ENCODE data around the gene MXRA8.
A peak's percentile ranks its signal among the peaks of the same experiment; 100 is the strongest.

The MXRA8 gene

DNA sequence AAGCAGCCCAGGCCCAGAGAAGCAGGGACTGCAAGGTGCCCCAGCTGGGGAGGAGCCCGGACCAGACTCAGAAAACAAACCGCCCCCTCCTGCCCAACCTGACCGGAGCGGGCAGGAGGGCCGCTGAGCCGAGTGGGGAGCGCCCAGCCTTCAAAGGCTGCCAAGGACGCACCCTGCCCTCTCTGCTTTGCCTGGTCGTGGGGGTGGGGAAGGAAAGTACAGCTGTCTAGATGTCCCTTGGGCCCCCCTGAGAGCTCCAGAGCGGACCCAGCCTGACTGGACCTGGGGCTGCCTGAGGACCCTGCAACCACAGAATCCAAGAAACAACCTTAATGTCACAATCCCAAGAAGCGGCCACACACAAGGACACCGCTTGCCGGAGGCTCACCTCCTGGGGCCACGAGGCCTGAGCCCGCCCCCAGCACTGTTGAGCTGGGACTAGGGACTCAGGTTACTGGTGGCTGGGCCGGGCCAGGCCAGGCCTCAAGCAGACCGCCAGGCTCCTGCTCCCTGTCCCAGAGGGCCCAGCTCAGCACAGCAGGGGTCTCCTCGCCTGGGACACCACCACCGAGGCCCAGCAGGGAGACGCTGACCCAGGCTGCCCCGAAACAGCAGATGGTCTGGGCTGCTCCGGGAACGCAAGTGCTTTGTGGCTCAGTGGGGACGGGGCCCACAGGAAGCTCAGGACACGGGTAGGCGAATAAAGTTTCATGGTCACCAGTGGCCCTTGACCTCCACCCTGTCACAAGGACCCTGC lies 10.5 kb downstream of the MXRA8 start:
- peak overlapping the region; percentile 84 for H3K4me3 ChIP-seq (ENCODE audit: control insufficient read depth, low read depth, low read length)
- DNase-seq (ENCODE audit: low read depth) = no peak
- TF ChIP-seq, protein P1, sequence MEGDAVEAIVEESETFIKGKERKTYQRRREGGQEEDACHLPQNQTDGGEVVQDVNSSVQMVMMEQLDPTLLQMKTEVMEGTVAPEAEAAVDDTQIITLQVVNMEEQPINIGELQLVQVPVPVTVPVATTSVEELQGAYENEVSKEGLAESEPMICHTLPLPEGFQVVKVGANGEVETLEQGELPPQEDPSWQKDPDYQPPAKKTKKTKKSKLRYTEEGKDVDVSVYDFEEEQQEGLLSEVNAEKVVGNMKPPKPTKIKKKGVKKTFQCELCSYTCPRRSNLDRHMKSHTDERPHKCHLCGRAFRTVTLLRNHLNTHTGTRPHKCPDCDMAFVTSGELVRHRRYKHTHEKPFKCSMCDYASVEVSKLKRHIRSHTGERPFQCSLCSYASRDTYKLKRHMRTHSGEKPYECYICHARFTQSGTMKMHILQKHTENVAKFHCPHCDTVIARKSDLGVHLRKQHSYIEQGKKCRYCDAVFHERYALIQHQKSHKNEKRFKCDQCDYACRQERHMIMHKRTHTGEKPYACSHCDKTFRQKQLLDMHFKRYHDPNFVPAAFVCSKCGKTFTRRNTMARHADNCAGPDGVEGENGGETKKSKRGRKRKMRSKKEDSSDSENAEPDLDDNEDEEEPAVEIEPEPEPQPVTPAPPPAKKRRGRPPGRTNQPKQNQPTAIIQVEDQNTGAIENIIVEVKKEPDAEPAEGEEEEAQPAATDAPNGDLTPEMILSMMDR (IDR thresholded peaks at IDR 0.05; ENCODE audit: control insufficient read depth, insufficient read depth, low read depth, low read length, missing control alignments) = no peak

DNA sequence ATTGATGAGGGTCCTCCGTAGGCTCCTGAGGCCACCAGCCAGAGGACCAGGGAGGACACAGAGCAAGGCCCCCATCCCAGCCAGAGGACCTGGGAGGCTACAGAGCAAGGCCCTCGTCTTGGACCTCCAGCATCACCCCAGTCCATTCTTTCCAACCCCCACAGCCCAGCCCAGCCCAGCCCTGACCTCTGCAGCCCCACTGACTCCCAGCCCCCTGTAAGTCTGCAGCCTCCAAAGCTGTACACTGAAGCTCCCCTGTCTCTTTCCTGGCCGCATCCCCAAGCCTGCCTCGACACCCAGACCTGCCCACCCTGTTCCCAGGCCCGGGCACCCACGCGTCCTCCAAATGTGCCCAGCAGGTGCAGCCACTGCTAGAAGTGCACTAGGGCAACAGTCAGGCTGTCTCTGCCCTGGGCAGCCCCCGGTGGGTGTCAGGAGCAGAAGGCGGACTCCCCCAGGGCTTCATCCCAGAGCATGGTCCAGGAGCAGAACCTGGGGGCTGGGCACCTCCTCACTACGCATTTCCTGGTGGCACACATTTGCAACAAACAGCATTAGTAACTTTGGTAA lies 11.2 kb downstream of the MXRA8 start:
- peak overlapping the region; percentile 84 for H3K4me3 ChIP-seq (ENCODE audit: control insufficient read depth, low read depth, low read length)
- DNase-seq (ENCODE audit: low read depth) = no peak
- TF ChIP-seq, protein P1 (IDR thresholded peaks at IDR 0.05; ENCODE audit: control insufficient read depth, insufficient read depth, low read depth, low read length, missing control alignments) = no peak

GRCh38 chr1:1346501-1346890 lies 11.9 kb downstream of the MXRA8 start:
- TF ChIP-seq, protein P1 (IDR thresholded peaks at IDR 0.05; ENCODE audit: control insufficient read depth, insufficient read depth, low read depth, low read length, missing control alignments) = no peak
- DNase-seq (ENCODE audit: low read depth) = no peak
- no peak overlapping the region for H3K4me3 ChIP-seq (ENCODE audit: control insufficient read depth, low read depth, low read length)

- no peak overlapping the region; the same call in 1 of the 2 replicates for H3K4me3 ChIP-seq (ENCODE audit: control insufficient read depth, low read depth, low read length)
- TF ChIP-seq, protein P1 (IDR thresholded peaks at IDR 0.05; ENCODE audit: control insufficient read depth, insufficient read depth, low read depth, low read length, missing control alignments) = no peak
- no peak for DNase-seq (ENCODE audit: low read depth)
These were observed 12.4 kb downstream of the MXRA8 start for GRCh38 chr1:1345860-1346500.

- TF ChIP-seq, protein P1 (IDR thresholded peaks at IDR 0.05; ENCODE audit: control insufficient read depth, insufficient read depth, low read depth, low read length, missing control alignments) = no peak
- H3K4me3 ChIP-seq (ENCODE audit: control insufficient read depth, low read depth, low read length) = no peak overlapping the region; the same call in 1 of the 2 replicates
- no peak for DNase-seq (ENCODE audit: low read depth)
These were observed 13.0 kb downstream of the MXRA8 start for GRCh38 chr1:1345384-1345783.

DNA sequence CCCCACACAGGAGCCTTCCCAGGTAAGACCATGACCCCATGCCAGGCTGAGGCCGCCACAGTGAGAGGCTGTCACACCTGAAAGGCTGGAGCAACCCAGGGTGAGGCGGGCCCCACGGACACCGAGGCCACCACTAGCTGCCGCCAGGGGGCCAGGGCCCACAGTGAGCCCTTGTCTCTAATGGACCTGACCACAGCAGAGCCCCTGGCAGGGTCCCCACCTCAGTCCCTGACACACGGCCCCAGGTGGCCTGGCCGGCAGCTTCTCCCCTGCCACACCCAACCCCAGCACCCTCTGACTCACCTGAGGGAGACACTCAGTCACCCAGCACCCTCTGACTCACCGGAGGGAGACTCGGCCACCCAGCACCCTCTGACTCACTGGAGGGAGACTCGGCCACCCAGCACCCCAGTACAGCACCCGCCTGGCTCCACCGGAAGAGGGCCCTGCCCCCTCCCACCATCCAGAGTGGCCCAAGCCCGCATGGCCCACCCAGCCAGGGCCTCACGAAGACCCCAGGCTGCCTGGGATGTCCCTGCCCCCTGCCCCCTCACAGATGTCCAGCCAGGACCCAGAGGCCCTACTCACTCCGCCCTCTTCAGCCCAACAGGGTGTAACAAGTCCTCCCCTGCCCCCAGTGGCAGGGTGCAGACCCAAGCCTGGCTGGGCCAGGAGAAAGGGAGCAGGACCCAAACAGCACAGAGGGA lies 13.5 kb downstream of the MXRA8 start:
- TF ChIP-seq, protein P1 (IDR thresholded peaks at IDR 0.05; ENCODE audit: control insufficient read depth, insufficient read depth, low read depth, low read length, missing control alignments) = peak; percentile 52
- DNase-seq (ENCODE audit: low read depth) = no peak
- no peak overlapping the region; the same call in none of the 2 replicates for H3K4me3 ChIP-seq (ENCODE audit: control insufficient read depth, low read depth, low read length)
